Testis (tissue), 2 donors: ENCODE data around the gene GATAD2A.

Experiments used
- POLR2A ChIP-seq: fragments of 450-650 bp; IDR thresholded peaks from one replicate; pipeline ENCODE4 v1.6.1; 2017; ENCODE audit warnings: antibody characterized with exemption, mild to moderate bottlenecking, moderate library complexity
- TF ChIP-seq, protein P1 (sequence below), 3 experiments: fragments of 450-650 bp in 2 of 3; fragments of 200-600 bp in 1 of 3; sonication (generic) in 1 of 3; IDR thresholded peaks; one replicate each; pipeline ENCODE4 v1.5.1; 2016 to 2019; ENCODE audit warnings: antibody characterized with exemption in 3 of 3, mild to moderate bottlenecking in 2 of 3, moderate library complexity in 1 of 3

- TF ChIP-seq, protein P1, sequence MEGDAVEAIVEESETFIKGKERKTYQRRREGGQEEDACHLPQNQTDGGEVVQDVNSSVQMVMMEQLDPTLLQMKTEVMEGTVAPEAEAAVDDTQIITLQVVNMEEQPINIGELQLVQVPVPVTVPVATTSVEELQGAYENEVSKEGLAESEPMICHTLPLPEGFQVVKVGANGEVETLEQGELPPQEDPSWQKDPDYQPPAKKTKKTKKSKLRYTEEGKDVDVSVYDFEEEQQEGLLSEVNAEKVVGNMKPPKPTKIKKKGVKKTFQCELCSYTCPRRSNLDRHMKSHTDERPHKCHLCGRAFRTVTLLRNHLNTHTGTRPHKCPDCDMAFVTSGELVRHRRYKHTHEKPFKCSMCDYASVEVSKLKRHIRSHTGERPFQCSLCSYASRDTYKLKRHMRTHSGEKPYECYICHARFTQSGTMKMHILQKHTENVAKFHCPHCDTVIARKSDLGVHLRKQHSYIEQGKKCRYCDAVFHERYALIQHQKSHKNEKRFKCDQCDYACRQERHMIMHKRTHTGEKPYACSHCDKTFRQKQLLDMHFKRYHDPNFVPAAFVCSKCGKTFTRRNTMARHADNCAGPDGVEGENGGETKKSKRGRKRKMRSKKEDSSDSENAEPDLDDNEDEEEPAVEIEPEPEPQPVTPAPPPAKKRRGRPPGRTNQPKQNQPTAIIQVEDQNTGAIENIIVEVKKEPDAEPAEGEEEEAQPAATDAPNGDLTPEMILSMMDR (IDR thresholded peaks at IDR 0.05), result no peak
- no peak for TF ChIP-seq POLR2A
These were observed 108.2 kb downstream of the GATAD2A start for GRCh38 chr19:19513682-19514081.
